Peyer's patch (tissue), 4 donors: ENCODE measurements around the gene PCGF3.

Experiments used
- POLR2A ChIP-seq, 2 donors: fragments of 450-650 bp; IDR thresholded peaks; one replicate each; pipeline ENCODE4 v1.5.1; 2017; ENCODE audit warnings: antibody characterized with exemption in 2 of 2, mild to moderate bottlenecking in 2 of 2, moderate library complexity in 2 of 2
- TF ChIP-seq, protein P1 (sequence below), 6 experiments: fragments of 450-650 bp in 4 of 6; fragments of 200-600 bp in 2 of 6; sonication (generic) in 1 of 6; IDR thresholded peaks; one replicate each; pipeline ENCODE4 v1.5.1; 2017 to 2019; ENCODE audit warnings: antibody characterized with exemption in 6 of 6, mild to moderate bottlenecking in 3 of 6, moderate library complexity in 1 of 6

DNA sequence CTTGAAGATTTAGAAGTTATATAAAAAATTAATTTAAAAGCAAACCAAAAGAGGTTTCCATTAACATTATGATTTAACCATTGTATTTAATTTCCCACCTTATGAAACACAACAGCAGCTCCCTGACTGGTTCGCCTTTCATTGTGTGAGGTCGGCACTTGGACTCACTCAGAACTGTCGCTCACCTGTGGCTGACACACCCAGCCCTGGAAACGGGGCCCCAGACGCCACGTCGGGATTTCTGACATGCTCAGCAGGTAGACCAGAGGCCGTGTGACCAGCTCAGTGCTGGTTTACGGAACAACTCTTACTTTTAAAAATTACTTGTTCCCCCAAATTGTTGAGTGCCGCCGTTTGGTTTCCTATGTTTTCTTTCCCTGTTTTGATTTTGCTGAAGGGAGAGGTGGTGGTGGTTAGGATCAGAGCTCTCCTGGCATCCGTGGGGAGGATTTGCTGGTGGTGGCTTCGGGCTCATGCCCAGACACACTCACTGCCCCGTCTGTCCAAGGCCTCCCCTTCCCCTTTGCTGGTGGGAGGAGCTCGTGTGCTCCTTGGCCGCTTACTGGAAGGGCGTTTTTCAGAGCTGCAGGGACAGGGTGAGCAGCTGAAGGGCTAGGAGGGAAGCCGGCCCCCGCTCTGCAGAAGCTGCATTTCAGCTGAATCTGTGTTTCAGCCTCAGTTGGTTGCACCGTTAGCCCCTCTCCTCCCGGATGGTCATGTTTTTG lies 61.1 kb downstream of the PCGF3 start:
- TF ChIP-seq, protein P1, sequence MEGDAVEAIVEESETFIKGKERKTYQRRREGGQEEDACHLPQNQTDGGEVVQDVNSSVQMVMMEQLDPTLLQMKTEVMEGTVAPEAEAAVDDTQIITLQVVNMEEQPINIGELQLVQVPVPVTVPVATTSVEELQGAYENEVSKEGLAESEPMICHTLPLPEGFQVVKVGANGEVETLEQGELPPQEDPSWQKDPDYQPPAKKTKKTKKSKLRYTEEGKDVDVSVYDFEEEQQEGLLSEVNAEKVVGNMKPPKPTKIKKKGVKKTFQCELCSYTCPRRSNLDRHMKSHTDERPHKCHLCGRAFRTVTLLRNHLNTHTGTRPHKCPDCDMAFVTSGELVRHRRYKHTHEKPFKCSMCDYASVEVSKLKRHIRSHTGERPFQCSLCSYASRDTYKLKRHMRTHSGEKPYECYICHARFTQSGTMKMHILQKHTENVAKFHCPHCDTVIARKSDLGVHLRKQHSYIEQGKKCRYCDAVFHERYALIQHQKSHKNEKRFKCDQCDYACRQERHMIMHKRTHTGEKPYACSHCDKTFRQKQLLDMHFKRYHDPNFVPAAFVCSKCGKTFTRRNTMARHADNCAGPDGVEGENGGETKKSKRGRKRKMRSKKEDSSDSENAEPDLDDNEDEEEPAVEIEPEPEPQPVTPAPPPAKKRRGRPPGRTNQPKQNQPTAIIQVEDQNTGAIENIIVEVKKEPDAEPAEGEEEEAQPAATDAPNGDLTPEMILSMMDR (IDR thresholded peaks at IDR 0.05) = no peak
- no peak for TF ChIP-seq POLR2A (IDR thresholded peaks at IDR 0.05)
